ENCODE results near the gene SKI.

DNA sequence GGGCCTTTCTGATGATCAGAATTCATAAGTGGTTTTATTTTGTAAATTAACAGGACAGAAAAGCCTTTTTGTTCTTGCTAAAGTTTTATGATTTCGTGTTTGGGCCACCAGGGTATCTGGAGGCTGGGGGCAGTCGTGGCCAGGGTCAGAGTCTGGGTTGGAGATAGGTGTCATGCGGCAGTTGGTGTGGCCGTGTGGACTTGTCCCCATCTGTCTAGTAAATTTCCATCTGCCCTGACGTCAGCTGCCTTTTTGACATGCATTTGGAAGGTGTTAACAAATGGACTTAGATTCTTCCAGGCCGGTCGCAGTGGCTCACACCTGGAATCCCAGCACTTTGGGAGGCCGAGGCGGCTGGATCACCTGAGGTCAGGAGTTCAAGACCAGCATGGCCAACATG is 56.8 kb downstream of the SKI start:
- TF ChIP-seq, protein P1, sequence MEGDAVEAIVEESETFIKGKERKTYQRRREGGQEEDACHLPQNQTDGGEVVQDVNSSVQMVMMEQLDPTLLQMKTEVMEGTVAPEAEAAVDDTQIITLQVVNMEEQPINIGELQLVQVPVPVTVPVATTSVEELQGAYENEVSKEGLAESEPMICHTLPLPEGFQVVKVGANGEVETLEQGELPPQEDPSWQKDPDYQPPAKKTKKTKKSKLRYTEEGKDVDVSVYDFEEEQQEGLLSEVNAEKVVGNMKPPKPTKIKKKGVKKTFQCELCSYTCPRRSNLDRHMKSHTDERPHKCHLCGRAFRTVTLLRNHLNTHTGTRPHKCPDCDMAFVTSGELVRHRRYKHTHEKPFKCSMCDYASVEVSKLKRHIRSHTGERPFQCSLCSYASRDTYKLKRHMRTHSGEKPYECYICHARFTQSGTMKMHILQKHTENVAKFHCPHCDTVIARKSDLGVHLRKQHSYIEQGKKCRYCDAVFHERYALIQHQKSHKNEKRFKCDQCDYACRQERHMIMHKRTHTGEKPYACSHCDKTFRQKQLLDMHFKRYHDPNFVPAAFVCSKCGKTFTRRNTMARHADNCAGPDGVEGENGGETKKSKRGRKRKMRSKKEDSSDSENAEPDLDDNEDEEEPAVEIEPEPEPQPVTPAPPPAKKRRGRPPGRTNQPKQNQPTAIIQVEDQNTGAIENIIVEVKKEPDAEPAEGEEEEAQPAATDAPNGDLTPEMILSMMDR (IDR thresholded peaks at IDR 0.05; ENCODE audit: low read depth, low read length, poor library complexity, severe bottlenecking) = no peak
- no peak for TF ChIP-seq EZH2phosphoT487 (IDR thresholded peaks at IDR 0.05; ENCODE audit: borderline replicate concordance, low read length)
